GM19351 (cell line): ENCODE measurements around the gene PDCD2.
"Not testable (repeated sequence)": the region's sequence is repeated elsewhere in the genome, so short reads cannot be mapped to it uniquely, and the experiment has no call there.

Experiments
- ATAC-seq: cut with Tn5 transposase; IDR thresholded peaks from one replicate; pipeline ENCODE4 v1.9.1; 2021; ENCODE audit warnings: mild to moderate bottlenecking, moderate library complexity; ENCODE audit not compliant: unreplicated experiment

The PDCD2 gene

DNA sequence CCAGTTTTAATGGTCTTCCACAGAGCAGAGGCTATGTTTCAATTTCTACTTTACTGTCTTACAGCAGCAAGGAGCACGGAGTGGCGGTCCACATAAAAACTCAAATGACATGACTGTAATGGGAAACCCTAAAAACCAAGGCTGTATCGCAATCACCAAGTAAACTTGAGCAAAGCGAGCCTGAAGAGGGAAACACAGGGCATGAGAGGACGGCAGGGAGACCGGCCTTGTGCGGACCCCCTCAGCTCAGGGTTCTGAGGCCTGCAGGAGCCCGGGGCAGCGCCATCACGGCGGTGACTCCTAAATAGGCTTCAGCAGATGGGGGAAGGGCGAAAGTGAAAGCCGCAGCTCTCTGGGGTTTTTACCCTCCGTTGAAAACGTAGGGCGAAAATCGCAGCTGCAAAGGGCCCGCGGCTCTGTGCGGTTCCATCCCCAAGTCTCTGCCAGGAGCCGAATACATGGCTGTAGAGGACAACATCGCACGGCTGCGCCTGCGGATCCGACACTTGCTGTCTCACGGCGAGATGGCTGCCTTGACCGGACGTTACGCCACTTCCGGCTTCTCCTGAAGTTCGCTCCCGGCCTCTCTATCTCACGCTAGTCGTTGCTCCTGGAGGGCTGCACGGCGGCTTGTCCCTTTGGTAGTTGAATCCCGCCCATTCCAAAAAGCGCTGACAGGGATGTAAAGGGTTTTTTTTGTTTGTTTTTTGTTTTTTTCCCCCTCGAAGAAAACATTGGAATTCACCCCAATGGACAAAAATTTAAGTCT lies 31.5 kb downstream of the PDCD2 start, which contains the start of gene PSMB1:
PSMB1 (minus strand) TSS at position 543 of the 769 bp plus-strand sequence; CDS start at position 478, 65 bp downstream.
- peak; percentile 52 for ATAC-seq

DNA sequence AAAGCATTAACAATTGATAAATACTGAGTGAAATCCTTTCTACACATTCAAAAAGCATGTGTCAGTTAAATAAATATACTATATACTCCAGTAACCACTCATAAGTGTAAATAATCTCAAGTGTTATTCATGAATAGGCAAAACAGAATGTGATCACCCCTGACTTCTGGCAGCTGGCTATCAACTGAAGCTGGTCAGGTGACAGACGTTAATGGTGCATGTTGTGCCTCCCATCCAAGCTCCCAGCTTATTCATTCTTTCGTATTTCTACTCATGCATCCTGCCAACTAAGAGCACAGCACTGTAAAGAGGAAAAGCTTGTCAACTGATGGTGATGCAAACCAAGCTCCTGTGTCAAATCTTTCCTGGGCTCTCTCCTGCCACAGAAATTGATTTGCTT lies 39.0 kb downstream of the PDCD2 start:
- no peak for ATAC-seq

DNA sequence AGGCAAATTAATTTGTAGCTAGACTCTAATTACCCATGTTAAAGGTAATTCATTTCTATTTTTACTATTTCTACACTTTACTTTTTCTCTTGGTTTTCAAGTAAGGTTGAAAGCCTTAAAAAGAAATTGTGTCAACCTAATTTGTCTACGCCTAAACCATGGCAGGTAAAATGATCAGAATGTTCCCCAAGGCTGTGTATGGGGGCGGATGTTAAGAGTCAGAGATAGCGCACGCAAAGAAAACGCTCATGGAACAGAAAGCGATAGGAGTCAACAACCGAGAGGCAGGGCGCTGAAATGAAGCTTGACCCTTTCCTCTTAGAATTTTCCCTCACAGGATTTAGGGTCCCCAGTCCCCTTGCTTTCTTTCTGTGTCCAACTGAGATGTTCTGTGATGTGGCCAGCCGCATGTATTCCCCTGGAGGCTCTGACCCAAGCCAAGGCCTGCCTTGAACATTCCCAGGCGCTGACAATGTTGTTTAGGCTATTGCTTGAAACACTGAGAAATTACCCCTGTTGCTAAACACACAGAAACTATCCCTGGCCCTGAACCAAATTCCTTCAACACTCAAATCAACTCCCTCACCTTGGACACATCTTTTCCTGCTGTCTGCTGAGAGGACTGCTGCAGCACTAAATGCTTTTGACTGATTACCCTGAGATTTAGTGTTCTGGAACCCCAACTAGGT lies 42.3 kb downstream of the PDCD2 start:
- no peak for ATAC-seq

DNA sequence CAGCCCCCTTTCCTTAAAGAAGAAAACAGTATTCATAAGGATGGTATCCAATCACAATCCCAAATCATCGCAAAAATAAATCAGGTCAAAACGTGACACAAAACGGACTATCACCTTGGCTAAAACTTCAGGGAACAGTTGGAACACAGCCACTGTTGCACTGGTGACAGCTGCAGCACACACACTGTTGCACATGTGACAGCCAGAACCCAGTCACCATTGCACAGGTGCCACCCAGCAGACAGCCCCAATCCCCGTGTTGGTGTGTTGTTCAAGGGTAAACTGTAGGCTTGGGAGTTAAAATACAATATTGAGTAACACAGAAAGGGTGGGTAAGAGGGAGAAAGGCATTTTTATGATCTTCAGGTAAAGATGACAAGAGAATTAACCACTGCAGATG lies 47.1 kb downstream of the PDCD2 start:
- ATAC-seq = no peak

DNA sequence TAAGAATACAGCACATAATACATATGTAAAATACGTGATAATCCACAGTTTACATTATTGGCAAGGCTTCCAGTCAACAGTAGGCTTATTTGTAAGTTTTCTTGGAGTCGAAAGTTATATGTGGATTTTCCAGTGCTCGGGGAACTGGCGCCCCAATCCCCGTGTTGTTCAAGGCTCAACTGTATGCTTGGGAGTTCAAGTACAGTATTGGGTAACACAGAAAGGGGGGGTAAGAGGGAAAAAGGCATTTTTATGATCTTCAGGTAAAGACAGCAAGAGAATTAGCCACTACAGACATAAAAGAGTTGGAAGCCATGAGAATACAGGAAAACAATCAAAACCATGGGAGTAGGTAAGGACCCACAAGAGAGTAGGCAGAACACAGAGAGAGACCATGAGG lies 47.8 kb downstream of the PDCD2 start:
- no peak for ATAC-seq

DNA sequence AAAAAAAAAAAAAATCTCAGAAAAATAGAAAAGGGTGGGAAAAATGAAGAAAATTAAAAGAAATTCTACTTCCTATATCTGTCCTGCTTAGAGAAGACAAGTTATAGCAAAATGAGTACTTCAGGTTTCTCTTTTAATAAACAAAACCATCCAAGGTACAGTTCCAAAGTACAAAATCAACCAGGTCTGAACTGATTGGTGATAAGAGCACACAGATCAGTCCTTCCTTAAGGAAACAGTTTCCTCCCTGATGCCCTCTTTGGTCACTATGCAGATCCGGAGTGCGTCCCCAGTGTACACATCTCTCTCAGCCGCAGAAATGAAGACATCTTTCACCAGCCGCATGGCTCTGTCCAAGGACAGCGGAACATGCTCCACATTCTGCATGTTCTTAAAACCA lies 49.4 kb downstream of the PDCD2 start:
- ATAC-seq = no peak

DNA sequence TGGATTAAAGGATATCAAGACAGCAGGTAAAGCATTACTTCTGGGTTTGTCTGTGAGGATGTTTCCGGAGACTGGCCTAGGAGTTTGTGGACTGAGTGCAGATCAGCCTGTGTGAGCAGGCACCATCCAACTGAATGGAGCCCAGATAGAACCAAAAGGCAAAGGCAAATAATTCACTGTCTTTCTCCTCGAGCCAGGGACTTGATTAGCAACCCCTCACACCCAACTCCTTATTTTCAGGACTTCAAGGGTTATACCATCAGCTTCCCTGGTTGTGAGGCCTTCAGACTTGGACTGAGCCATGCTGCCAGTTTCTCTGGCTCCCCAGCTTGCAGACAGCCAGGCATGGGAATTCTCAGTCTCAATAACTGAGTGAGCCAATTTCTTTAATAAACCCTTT lies 50.6 kb downstream of the PDCD2 start:
- ATAC-seq = no peak

DNA sequence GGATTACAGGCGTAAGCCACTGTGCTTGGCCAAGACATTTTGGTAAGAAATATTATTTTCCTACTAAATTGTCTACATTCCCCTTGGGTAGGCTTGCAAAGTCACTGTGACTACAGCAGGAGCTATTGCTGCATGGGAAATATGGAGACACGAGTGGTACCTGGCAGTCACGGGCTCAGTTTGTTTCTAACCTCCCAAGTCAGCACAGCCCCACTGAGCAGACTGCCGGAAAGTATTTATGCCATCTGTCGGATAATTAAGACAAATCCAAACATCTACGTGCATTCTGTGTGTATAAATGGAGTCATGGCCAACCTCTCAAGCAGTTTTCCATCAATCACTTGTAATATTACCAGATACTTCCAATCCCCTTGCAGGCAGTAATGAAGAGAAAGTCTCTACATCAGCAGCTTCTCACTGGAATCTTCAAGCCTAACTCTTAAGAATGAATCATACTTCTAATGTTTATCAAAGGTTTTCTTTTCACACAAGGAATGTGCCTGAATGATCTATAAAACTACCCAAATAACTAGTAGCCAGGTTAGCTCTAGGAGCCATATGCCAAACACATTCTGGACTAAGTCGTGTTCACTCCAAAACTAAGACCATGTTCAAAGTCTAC lies 51.5 kb downstream of the PDCD2 start:
- ATAC-seq = no peak

DNA sequence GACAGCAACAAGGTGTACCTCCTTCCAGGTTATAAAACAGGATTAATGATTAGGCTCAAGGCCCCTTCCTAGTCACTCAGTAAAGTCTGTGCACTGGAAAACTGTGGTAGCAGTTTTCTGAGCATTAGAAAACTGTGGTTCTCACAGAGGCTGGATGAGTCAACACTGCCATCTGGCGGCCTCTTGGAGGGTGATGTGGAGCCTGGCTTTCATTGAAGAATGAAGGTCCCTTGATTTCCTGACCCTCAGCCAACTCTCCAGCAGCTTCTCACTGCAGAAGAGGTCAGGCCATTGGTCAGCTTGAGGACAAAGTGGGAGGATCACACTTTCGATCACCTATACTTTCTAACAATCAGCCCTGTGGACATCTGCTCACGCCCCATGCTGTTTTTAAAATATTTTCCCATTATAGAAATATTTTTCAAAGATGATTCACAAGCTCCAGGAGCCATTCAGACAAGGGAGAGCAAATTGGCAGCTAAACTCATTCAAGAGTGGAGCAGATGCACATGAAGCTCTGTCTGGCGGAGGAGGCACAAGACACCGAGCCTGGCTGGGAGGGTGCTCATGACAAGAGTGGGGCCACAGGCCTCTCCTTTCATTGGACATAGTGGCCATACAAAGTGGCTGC lies 54.5 kb downstream of the PDCD2 start:
- ATAC-seq = peak; percentile 87

DNA sequence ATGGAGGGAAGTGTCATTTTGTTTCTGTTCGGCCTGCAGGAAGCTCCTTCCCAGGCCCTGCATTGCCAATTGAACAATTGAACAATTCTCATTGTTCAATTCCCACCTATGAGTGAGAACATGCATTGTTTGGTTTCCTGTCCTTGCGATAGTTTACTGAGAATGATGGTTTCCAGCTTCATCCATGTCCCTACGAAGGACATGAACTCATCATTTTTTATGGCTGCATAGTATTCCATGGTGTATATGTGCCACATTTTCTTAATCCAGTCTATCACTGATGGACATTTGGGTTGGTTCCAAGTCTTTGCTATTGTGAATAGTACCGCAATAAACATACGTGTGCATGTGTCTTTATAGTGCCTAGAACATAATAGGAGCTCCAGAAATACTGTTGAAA lies 56.4 kb downstream of the PDCD2 start:
- not testable (repeated sequence) for ATAC-seq

DNA sequence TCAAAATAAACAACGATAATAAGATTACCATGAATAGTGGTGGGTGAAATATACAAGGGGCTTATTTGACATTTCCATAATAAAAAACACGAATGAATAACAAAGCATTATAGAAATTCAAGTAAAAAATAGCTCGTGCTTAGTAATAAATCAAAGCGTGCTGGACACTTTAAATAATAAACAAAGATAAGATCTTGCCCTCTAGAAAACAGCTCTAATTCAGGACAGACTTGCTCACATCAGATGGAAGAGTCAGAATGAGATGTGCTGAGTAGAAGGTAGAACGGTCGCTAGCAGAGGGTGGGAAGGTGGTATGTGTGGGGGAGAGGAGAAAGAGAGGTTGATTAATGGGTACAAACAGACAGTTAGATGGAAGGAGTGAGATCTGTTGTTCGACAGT lies 58.6 kb downstream of the PDCD2 start:
- no peak for ATAC-seq
